ENCODE measurements around the gene FAM98C.

- TF ChIP-seq POLR2A (IDR thresholded peaks at IDR 0.05; ENCODE audit: low read depth, low read length) (no peak), SPI1 (IDR thresholded peaks at IDR 0.05; ENCODE audit: low read depth, low read length) (no peak), POLR2AphosphoS5 (IDR thresholded peaks at IDR 0.05; ENCODE audit: low read depth, low read length) (no peak), POU2F2 (IDR thresholded peaks at IDR 0.05; ENCODE audit: low read depth, low read length) (no peak), PAX5 (IDR thresholded peaks at IDR 0.05; ENCODE audit: insufficient read depth, low read length, severe bottlenecking) (no peak)
These were observed 2.5 kb upstream of the FAM98C start for GRCh38 chr19:38400361-38400760.

Data from GM12891 (cell line).